ENCODE measurements around the gene AADAT. TPM values are rescaled to one million over a fixed set of nuclear protein-coding genes. Genes with fewer than 3 reads are reported as not detected.
"Not testable (repeated sequence)": the region's sequence is repeated elsewhere in the genome, so short reads cannot be mapped to it uniquely, and the experiment has no call there.

Gene AADAT
- total and polyA plus RNA-seq, 12 donors = 0.76 to 7.7 (median 2.5) TPM

DNA sequence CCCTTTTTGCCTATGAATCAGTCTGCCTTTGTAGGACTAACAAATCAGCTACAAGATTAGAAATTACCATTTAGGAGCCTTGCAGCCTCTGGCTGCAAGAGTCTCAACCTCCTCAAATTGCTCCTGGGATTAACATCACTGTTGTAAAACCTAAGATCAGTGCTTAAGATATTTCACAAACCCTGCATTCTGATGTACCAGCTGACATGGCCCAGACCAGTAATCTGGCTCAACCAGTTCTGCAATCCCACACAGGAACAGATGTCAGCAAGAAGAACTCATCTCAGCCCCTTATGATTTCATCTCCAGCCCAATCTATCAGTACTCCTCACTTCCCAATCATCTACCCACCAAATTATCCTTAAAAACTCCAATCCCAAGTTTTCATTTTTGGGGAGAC is 32.5 kb upstream of the AADAT start:
- TF ChIP-seq POLR2A (IDR thresholded peaks at IDR 0.05) = no peak
- TF ChIP-seq, protein P1, sequence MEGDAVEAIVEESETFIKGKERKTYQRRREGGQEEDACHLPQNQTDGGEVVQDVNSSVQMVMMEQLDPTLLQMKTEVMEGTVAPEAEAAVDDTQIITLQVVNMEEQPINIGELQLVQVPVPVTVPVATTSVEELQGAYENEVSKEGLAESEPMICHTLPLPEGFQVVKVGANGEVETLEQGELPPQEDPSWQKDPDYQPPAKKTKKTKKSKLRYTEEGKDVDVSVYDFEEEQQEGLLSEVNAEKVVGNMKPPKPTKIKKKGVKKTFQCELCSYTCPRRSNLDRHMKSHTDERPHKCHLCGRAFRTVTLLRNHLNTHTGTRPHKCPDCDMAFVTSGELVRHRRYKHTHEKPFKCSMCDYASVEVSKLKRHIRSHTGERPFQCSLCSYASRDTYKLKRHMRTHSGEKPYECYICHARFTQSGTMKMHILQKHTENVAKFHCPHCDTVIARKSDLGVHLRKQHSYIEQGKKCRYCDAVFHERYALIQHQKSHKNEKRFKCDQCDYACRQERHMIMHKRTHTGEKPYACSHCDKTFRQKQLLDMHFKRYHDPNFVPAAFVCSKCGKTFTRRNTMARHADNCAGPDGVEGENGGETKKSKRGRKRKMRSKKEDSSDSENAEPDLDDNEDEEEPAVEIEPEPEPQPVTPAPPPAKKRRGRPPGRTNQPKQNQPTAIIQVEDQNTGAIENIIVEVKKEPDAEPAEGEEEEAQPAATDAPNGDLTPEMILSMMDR (IDR thresholded peaks at IDR 0.05) = no peak
- Histone ChIP-seq H3K4me3 (no peak overlapping the region), H3K9me3 (replicated peaks in 1 of 3) (no peaks in the 10 kb centered on the region), H3K27me3 (no peaks in the 10 kb centered on the region), H3K27ac (no peak overlapping the region), H3K36me3 (replicated peaks in 1 of 2) (no peaks in the 10 kb centered on the region), H3K4me1 (replicated peaks in 1 of 2) (no peaks in the 10 kb centered on the region)
- intact Hi-C loops (cut with DNase I) = no loop called here
- no peak for DNase-seq

DNA sequence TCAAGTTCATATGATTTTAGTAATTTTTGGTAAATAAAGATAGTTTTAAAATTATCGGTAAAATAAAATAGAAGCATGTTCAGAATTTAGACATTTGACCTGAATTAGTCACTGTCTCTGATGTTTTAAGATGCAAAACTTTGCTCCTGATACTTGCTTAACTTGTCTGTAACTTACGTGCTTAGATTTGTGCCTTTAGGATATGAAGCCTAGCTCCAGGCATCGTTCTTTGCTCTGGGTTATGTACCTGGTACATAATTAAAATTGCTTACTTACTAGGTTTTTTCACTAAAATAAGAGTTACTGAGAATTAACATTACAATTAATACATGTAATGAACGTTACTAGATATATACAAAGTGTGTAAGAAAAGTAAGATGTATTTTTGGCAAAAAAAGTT is 24.9 kb upstream of the AADAT start:
- no peak overlapping the region for H3K4me3 ChIP-seq
- intact Hi-C loops (cut with DNase I) = no loop called here
- no peak overlapping the region for H3K27ac ChIP-seq
- no peaks in the 10 kb centered on the region for H3K4me1 ChIP-seq (replicated peaks in 1 of 2)
- H3K9me3 ChIP-seq (replicated peaks in 1 of 3) = no peaks in the 10 kb centered on the region
- no peaks in the 10 kb centered on the region for H3K27me3 ChIP-seq
- no peak for DNase-seq
- TF ChIP-seq POLR2A (IDR thresholded peaks at IDR 0.05) = no peak
- TF ChIP-seq, protein P1 (IDR thresholded peaks at IDR 0.05) = no peak
- no peaks in the 10 kb centered on the region for H3K36me3 ChIP-seq (replicated peaks in 1 of 2)
- 64 to 80% (median 79%) methylated on average over 4 of the region's 4 CpGs for WGBS, 4 donors

DNA sequence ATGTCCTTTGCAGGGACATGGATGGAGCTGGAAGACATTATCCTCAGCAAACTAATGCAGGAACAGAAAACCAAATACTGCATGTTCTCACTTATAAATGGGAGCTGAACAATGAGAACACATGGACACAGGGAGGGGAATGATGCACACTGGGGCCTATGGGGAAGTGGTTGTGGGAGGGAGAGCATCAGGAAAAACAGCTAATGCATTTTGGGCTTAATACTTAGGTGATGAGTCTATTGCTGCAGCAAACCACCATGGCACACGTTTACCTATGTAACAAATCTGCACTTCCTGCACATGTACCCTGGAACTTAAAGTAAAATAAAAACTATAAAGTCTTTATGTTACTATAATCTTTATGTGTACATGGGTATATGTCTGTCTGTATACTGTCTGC is 24.4 kb upstream of the AADAT start:
- H3K4me1 ChIP-seq (replicated peaks in 1 of 2); H3K4me3 ChIP-seq; DNase-seq; H3K36me3 ChIP-seq (replicated peaks in 1 of 2); H3K27me3 ChIP-seq; intact Hi-C loops (cut with DNase I); H3K9me3 ChIP-seq (replicated peaks in 1 of 3); H3K27ac ChIP-seq: not testable (repeated sequence)
- whole genome bisulfite sequencing, 4 donors = 21 to 56% (median 45%) methylated on average over 1 of the region's 1 CpG

DNA sequence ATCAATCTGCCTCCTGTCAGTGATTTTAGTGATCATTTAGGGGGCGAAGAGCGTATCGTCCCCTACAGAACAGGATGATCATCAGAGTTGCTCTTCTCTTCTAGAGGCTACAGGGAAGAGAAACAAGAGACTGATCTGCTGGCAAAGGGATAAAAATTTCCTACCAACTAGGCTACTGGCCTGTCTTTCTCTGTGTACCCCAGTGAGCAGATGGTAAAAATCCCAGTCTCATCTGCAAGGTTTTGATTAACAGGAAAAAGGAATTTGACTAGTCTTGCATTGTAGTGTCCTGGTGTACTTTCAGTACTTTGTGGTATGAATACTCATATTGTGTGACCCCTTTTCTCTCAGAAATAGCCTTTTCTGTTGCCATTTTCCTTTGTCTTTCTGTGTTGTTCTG is 21.8 kb upstream of the AADAT start:
- Histone ChIP-seq H3K27me3 (no peaks in the 10 kb centered on the region), H3K36me3 (replicated peaks in 1 of 2) (no peaks in the 10 kb centered on the region), H3K4me1 (replicated peaks in 1 of 2) (no peaks in the 10 kb centered on the region), H3K27ac (no peak overlapping the region), H3K9me3 (replicated peaks in 1 of 3) (no peaks in the 10 kb centered on the region), H3K4me3 (no peak overlapping the region)
- intact Hi-C loops (cut with DNase I) = no loop called here
- TF ChIP-seq, protein P1 (IDR thresholded peaks at IDR 0.05) = no peak
- no peak for TF ChIP-seq POLR2A (IDR thresholded peaks at IDR 0.05)
- WGBS, 4 donors = 85 to 96% (median 92%) methylated on average over 3 of the region's 3 CpGs
- DNase-seq = no peak

DNA sequence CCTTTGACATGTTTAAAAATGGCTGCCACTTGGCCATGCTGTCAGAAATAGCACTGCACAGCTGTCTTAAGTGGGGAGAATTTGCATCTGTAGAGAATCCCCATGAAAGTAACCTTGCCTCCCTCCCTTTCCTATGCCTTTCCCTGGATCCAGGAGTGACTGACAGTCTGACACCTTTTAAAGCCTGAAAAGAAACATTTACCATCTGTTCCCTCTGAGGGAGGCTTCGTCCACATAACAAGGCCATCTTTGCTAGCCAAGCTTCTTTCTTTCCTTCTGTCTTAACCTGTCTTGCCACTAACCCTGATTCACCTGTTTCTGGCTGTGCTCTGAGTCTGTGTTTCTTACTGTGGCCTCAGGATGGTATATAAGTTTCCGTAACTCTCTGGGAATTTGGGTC is 21.3 kb upstream of the AADAT start:
- Histone ChIP-seq H3K4me1 (replicated peaks in 1 of 2) (no peaks in the 10 kb centered on the region), H3K27ac (no peak overlapping the region), H3K27me3 (no peaks in the 10 kb centered on the region), H3K4me3 (no peak overlapping the region), H3K36me3 (replicated peaks in 1 of 2) (no peaks in the 10 kb centered on the region), H3K9me3 (replicated peaks in 1 of 3) (no peaks in the 10 kb centered on the region)
- intact Hi-C loops (cut with DNase I) = no loop called here
- TF ChIP-seq POLR2A (IDR thresholded peaks at IDR 0.05) = no peak
- WGBS, 4 donors = 72 to 78% (median 74%) methylated on average over 2 of the region's 2 CpGs
- DNase-seq = no peak
